ENCODE results near the gene SYNE2. TPM values are rescaled to one million over a fixed set of nuclear protein-coding genes. Genes with fewer than 3 reads are reported as not detected.
A peak's percentile ranks its signal among the peaks of the same experiment; 100 is the strongest.
"Not testable (repeated sequence)": the region's sequence is repeated elsewhere in the genome, so short reads cannot be mapped to it uniquely, and the experiment has no call there.

SYNE2 gene
- total RNA-seq, 1 donor from 2014 or later = 186 TPM

DNA sequence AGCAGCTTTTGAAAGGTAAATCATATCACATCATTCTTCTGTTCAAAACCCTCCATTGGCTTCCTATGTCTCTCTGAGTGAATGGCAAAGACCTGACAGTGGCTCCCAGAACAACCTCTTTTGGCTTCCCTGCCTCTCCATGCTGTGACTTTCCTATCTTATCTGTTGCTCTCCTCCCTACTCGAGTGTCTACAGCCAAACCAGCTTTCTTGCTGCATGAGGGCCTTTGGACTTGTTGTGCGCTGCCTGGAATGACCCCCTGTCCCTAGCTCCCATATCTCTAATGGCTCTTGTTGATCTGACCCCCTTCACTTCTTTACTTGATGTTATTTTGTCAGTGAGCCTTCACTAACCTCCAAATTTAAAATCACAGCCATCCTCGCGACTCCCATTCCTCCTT is 2.5 kb downstream of the SYNE2 start:
- TF ChIP-seq, protein P1, sequence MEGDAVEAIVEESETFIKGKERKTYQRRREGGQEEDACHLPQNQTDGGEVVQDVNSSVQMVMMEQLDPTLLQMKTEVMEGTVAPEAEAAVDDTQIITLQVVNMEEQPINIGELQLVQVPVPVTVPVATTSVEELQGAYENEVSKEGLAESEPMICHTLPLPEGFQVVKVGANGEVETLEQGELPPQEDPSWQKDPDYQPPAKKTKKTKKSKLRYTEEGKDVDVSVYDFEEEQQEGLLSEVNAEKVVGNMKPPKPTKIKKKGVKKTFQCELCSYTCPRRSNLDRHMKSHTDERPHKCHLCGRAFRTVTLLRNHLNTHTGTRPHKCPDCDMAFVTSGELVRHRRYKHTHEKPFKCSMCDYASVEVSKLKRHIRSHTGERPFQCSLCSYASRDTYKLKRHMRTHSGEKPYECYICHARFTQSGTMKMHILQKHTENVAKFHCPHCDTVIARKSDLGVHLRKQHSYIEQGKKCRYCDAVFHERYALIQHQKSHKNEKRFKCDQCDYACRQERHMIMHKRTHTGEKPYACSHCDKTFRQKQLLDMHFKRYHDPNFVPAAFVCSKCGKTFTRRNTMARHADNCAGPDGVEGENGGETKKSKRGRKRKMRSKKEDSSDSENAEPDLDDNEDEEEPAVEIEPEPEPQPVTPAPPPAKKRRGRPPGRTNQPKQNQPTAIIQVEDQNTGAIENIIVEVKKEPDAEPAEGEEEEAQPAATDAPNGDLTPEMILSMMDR (IDR thresholded peaks at IDR 0.05; ENCODE audit: borderline replicate concordance) = no peak
- Histone ChIP-seq H3K36me3 (no peaks in the 10 kb centered on the region), H3K27ac (replicated peaks) (peak overlapping the region; percentile 96), H3K9me3 (replicated peaks) (no peaks in the 10 kb centered on the region), H3K4me3 (peak overlapping the region; percentile 91), H3K27me3 (ENCODE audit: low read depth) (no peaks in the 10 kb centered on the region), H3K4me1 (peaks cover 60% of the 10 kb centered on the region)
- intact Hi-C loops (cut with micrococcal nuclease) = no loop called here
- no peak for DNase-seq

DNA sequence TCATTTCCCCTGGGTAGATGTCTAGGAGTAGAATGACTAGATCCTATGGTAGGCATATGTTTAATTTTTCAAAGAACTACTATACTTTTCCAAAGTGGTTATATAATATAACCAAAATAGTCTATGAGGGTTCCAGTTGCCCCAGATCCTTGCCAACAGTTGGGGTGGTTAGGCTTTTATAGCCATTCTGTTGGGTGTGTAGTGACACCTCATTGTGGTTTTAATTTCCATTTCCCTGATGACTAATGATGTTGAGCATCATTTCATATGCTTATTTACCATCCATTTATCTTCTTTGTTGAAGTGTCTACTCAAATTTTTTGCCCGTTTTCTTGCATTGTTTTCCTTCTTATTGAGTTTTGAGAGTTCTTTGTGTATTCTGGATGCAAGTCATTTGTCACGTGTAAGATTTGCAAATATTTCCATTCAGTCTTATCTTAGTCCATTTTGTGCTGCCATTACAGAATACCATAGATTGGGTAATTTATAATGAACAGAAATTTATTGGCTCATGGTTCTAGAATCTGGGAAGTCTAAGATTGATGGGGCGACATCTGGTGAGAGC is 4.7 kb downstream of the SYNE2 start:
- Histone ChIP-seq H3K9me3 (replicated peaks) (no peaks in the 10 kb centered on the region), H3K36me3 (no peaks in the 10 kb centered on the region), H3K27me3 (ENCODE audit: low read depth) (no peaks in the 10 kb centered on the region), H3K27ac (replicated peaks) (no peak overlapping the region), H3K4me3 (no peak overlapping the region), H3K4me1 (peaks cover 65% of the 10 kb centered on the region)
- DNase-seq = no peak
- TF ChIP-seq, protein P1 (IDR thresholded peaks at IDR 0.05; ENCODE audit: borderline replicate concordance) = no peak
- intact Hi-C loops (cut with micrococcal nuclease) = no loop called here

DNA sequence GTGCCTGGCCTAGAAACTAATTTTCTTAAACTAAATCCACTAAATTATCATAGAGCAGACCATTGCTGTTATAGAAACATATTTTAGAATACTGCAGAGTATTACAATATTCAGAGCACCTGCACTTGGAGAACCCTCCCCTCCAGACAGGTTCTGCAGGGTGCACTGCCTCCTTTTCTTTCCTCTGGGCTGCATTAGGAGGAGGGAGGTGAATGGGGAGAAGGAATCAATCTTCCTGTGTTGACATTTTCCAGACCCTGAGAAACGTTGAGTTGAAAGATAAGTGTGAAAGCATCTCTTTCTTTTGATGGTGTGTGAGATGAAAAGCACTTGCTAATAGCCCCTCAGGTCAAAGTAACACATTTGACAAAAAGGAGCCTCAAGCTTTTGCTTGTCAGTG is 7.3 kb downstream of the SYNE2 start:
- Histone ChIP-seq H3K9me3 (replicated peaks) (no peaks in the 10 kb centered on the region), H3K4me1 (peaks cover 63% of the 10 kb centered on the region), H3K27me3 (ENCODE audit: low read depth) (no peaks in the 10 kb centered on the region), H3K36me3 (no peaks in the 10 kb centered on the region), H3K4me3 (no peak overlapping the region), H3K27ac (replicated peaks) (no peak overlapping the region)
- intact Hi-C loops (cut with micrococcal nuclease) = no loop called here
- TF ChIP-seq, protein P1 (IDR thresholded peaks at IDR 0.05; ENCODE audit: borderline replicate concordance) = no peak
- no peak for DNase-seq

DNA sequence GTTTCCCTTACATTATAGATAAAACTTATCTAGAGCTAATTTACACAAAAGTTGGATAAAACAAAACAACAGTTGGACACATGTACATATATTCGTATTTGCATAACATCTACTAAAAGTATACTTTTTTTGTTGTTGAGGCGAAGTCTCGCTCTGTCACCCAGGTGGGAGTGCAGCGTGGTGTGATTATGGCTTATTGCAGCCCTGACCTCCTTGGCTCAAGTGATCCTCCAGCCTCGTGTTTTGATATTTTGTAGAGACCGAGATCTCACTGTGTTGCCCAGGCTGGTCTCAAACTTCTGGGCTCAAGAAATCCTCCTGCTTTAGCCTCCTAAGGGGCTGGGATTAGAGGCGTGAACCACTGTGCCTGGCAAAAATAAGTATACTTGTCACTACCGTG is 9.4 kb downstream of the SYNE2 start:
- H3K27me3 ChIP-seq (ENCODE audit: low read depth) = no peaks in the 10 kb centered on the region
- H3K4me3 ChIP-seq = no peak overlapping the region
- no peaks in the 10 kb centered on the region for H3K9me3 ChIP-seq (replicated peaks)
- H3K4me1 ChIP-seq = peaks cover 44% of the 10 kb centered on the region
- no peaks in the 10 kb centered on the region for H3K36me3 ChIP-seq
- intact Hi-C loops (cut with micrococcal nuclease) = no loop called here
- no peak overlapping the region for H3K27ac ChIP-seq (replicated peaks)
- no peak for DNase-seq
- TF ChIP-seq, protein P1 (IDR thresholded peaks at IDR 0.05; ENCODE audit: borderline replicate concordance) = no peak

DNA sequence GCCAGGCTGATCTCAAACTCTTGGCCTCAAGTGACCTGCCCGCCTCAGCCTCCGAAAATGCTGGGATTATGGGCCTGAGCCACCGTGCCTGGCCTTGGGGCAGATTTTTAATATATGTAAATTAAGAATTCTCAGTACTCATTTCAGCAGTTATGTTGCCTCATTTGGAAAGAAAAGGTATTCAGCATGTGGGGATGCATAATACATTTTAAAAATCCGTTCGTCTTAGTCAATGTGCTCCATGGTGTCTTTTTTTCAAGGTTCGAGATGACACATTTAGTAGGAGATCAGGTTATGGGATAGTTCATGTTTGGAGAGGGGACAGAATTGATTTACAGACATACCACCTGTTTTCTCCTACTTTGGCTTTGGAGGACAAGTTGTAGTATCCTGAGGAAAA is 10.2 kb downstream of the SYNE2 start:
- intact Hi-C loops (cut with micrococcal nuclease) = no loop called here
- no peaks in the 10 kb centered on the region for H3K27me3 ChIP-seq (ENCODE audit: low read depth)
- H3K4me1 ChIP-seq = peaks cover 44% of the 10 kb centered on the region
- H3K4me3 ChIP-seq = no peak overlapping the region
- DNase-seq = no peak
- H3K36me3 ChIP-seq = no peaks in the 10 kb centered on the region
- H3K27ac ChIP-seq (replicated peaks) = no peak overlapping the region
- TF ChIP-seq, protein P1 (IDR thresholded peaks at IDR 0.05; ENCODE audit: borderline replicate concordance) = no peak
- no peaks in the 10 kb centered on the region for H3K9me3 ChIP-seq (replicated peaks)

DNA sequence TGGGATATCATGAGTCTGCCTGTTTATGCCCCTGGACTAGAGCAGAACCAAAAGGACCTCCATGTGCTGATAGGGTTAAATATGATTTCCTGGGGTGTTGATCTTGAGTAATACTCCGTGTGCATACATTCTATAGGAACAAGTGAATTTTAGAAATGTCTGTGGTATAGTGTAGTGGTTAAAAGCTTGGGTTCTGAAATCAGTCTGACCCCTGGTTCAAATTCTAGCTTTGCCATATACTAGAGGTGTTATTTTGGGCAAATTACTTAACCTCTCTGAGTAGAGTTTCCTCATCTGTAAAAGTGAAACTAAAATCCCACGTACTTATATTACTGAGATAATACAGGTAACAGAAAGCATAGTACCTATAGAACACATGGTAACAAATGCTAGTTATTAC is 12.0 kb downstream of the SYNE2 start:
- H3K27me3 ChIP-seq (ENCODE audit: low read depth); DNase-seq; H3K9me3 ChIP-seq (replicated peaks); H3K36me3 ChIP-seq; intact Hi-C loops (cut with micrococcal nuclease): not testable (repeated sequence)
- Histone ChIP-seq H3K27ac (replicated peaks) (peak overlapping the region; percentile 2), H3K4me3 (peak overlapping the region; percentile 41), H3K4me1 (peaks cover 55% of the 10 kb centered on the region)
